Measurements from ENCODE around the gene DUSP22.

The DUSP22 gene

GRCh38 chr6:340186-340955 is 48.1 kb downstream of the DUSP22 start:
- no peak overlapping the region for H3K4me3 ChIP-seq (replicated peaks in 1 of 2; ENCODE audit: low read depth in 2 of 2, low read length in 2 of 2)
- no peak for TF ChIP-seq CTCF (IDR thresholded peaks at IDR 0.05; ENCODE audit: low read depth, low read length)
- no peak for DNase-seq (ENCODE audit: low read depth in 2 of 2)

GRCh38 chr6:340991-341827 is 48.9 kb downstream of the DUSP22 start:
- no peak overlapping the region for H3K4me3 ChIP-seq (replicated peaks in 1 of 2; ENCODE audit: low read depth in 2 of 2, low read length in 2 of 2)
- no peak for DNase-seq (ENCODE audit: low read depth in 2 of 2)
- no peak for TF ChIP-seq CTCF (IDR thresholded peaks at IDR 0.05; ENCODE audit: low read depth, low read length)

GRCh38 chr6:341914-342831 is 49.9 kb downstream of the DUSP22 start:
- no peak overlapping the region for H3K4me3 ChIP-seq (replicated peaks in 1 of 2; ENCODE audit: low read depth in 2 of 2, low read length in 2 of 2)
- no peak for TF ChIP-seq CTCF (IDR thresholded peaks at IDR 0.05; ENCODE audit: low read depth, low read length)
- DNase-seq (ENCODE audit: low read depth in 2 of 2): no peak

- DNase-seq (ENCODE audit: low read depth in 2 of 2): no peak
- no peak for TF ChIP-seq CTCF (IDR thresholded peaks at IDR 0.05; ENCODE audit: low read depth, low read length)
These were observed 50.5 kb downstream of the DUSP22 start for GRCh38 chr6:342832-343179.

GRCh38 chr6:343226-343935 is 51.1 kb downstream of the DUSP22 start:
- no peak overlapping the region for H3K4me3 ChIP-seq (replicated peaks in 1 of 2; ENCODE audit: low read depth in 2 of 2, low read length in 2 of 2)
- no peak for DNase-seq (ENCODE audit: low read depth in 2 of 2)
- no peak for TF ChIP-seq CTCF (IDR thresholded peaks at IDR 0.05; ENCODE audit: low read depth, low read length)

More at GRCh38 chr6:342832-343179, 50.5 kb downstream of the DUSP22 start:
- no peak overlapping the region for H3K4me3 ChIP-seq (replicated peaks in 1 of 2; ENCODE audit: low read depth in 2 of 2, low read length in 2 of 2)
